ENCODE results near the gene XK. TPM values are rescaled to one million over a fixed set of nuclear protein-coding genes. Genes with fewer than 3 reads are reported as not detected.

The XK gene
- polyA plus RNA-seq, 3 donors, result 0.05 TPM; not detected in 2

DNA sequence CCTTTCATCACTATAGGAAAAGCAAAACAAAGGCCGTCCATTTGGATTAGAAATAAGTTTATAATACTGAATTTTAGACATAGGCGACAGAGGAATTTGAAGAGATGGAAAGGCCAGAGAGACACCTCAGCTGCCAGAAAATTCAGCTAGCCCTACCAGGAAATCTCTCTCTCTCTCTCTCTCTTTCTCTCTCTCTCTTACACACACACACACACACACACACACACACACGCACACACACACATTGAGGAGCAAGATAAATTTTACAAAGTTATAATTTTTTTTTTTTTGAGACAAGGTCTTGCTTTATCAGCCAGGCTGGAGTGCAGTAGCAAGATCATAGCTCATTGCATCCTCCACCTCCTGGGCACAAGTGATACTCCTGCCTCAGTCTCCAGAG is 1.4 kb downstream of the XK start:
- intact Hi-C loops (cut with micrococcal nuclease), result no loop called here
- DNase-seq, result no peak
- H3K4me1 Mint-ChIP-seq, result peaks cover 6% of the 10 kb centered on the region
- H3K79me2 ChIP-seq (ENCODE audit: insufficient read depth, low read length), result no peaks in the 10 kb centered on the region
- no peaks in the 10 kb centered on the region for H3K9me3 ChIP-seq (replicated peaks in 1 of 2; ENCODE audit: control insufficient read depth in 1 of 2, insufficient read depth in 1 of 2, low read length in 2 of 2)
- H3K27me3 ChIP-seq (ENCODE audit: control insufficient read depth in 2 of 2, insufficient read depth in 2 of 2, low read length in 2 of 2), result peaks cover 4 to 10% of the 10 kb centered on the region in 2 donors
- H3K4me3 Mint-ChIP-seq, result no peak overlapping the region
- no peaks in the 10 kb centered on the region for H3K36me3 ChIP-seq (replicated peaks in 1 of 2; ENCODE audit: control insufficient read depth in 1 of 2, insufficient read depth in 2 of 2, low read length in 2 of 2)
- WGBS (ENCODE audit: insufficient coverage), result no CpG with 5 or more reads among the region's 3 CpGs
- H3K4me2 ChIP-seq (replicated peaks; ENCODE audit: extremely low read depth, low read length, poor library complexity, severe bottlenecking), result no peak overlapping the region
- TF ChIP-seq, protein P1, sequence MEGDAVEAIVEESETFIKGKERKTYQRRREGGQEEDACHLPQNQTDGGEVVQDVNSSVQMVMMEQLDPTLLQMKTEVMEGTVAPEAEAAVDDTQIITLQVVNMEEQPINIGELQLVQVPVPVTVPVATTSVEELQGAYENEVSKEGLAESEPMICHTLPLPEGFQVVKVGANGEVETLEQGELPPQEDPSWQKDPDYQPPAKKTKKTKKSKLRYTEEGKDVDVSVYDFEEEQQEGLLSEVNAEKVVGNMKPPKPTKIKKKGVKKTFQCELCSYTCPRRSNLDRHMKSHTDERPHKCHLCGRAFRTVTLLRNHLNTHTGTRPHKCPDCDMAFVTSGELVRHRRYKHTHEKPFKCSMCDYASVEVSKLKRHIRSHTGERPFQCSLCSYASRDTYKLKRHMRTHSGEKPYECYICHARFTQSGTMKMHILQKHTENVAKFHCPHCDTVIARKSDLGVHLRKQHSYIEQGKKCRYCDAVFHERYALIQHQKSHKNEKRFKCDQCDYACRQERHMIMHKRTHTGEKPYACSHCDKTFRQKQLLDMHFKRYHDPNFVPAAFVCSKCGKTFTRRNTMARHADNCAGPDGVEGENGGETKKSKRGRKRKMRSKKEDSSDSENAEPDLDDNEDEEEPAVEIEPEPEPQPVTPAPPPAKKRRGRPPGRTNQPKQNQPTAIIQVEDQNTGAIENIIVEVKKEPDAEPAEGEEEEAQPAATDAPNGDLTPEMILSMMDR (IDR thresholded peaks at IDR 0.05), result no peak
- H3K9ac ChIP-seq (ENCODE audit: insufficient read depth, low read length, poor library complexity, severe bottlenecking), result no peak overlapping the region
- H3K27ac Mint-ChIP-seq, result no peak overlapping the region
- no peak overlapping the region for H2AFZ ChIP-seq (ENCODE audit: insufficient read depth, low read depth, low read length, poor library complexity, severe bottlenecking)
- H3K27ac ChIP-seq (ENCODE audit: low read depth in 1 of 2, low read length in 2 of 2), result no peak overlapping the region
- H3K9me3 Mint-ChIP-seq, result peaks cover 0 to 4% (median 0%) of the 10 kb centered on the region in 7 donors
- no peak overlapping the region for H3K4me3 ChIP-seq (replicated peaks in 1 of 3; ENCODE audit: low read depth in 2 of 3, low read length in 3 of 3)
- H3K27me3 Mint-ChIP-seq (ENCODE audit: low read depth in 3 of 3), result peaks cover 6 to 19% (median 18%) of the 10 kb centered on the region in 3 donors
- H4K20me1 ChIP-seq (ENCODE audit: insufficient read depth, low read length), result no peaks in the 10 kb centered on the region
- no peaks in the 10 kb centered on the region for H3K36me3 Mint-ChIP-seq
- H3K4me1 ChIP-seq (ENCODE audit: control insufficient read depth in 1 of 2, insufficient read depth in 2 of 2, low read length in 2 of 2), result peaks cover 6 to 8% of the 10 kb centered on the region in 2 donors

DNA sequence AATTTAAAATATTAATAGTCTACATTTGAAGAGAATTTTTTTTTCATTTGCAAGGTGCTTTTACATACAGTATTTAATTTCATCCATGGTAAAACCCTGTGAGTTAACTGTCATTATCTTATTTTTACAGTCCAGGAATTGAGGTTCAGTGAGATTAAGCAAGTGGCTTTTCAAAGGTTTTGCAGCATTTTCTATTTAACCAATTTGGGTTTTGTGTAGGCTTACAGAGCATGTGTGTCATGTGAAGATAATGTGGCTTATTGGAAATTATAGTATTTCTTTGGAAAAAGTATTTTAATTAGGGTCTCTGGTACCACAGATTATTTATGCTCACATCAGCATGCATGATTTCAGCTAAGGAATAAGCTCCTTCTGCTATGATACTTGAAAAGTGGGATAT is 4.5 kb downstream of the XK start:
- no peak overlapping the region for H3K27ac Mint-ChIP-seq
- H3K36me3 Mint-ChIP-seq, result no peaks in the 10 kb centered on the region
- peaks cover 5% of the 10 kb centered on the region for H3K4me1 Mint-ChIP-seq
- Histone ChIP-seq H3K27ac (ENCODE audit: low read depth in 1 of 2, low read length in 2 of 2) (no peak overlapping the region), H3K4me1 (ENCODE audit: control insufficient read depth in 1 of 2, insufficient read depth in 2 of 2, low read length in 2 of 2) (peaks cover 5 to 7% of the 10 kb centered on the region in 2 donors), H3K9me3 (replicated peaks in 1 of 2; ENCODE audit: control insufficient read depth in 1 of 2, insufficient read depth in 1 of 2, low read length in 2 of 2) (no peaks in the 10 kb centered on the region), H3K9ac (ENCODE audit: insufficient read depth, low read length, poor library complexity, severe bottlenecking) (no peak overlapping the region), H2AFZ (ENCODE audit: insufficient read depth, low read depth, low read length, poor library complexity, severe bottlenecking) (no peak overlapping the region), H3K79me2 (ENCODE audit: insufficient read depth, low read length) (no peaks in the 10 kb centered on the region), H3K36me3 (replicated peaks in 1 of 2; ENCODE audit: control insufficient read depth in 1 of 2, insufficient read depth in 2 of 2, low read length in 2 of 2) (no peaks in the 10 kb centered on the region), H4K20me1 (ENCODE audit: insufficient read depth, low read length) (no peaks in the 10 kb centered on the region), H3K27me3 (ENCODE audit: control insufficient read depth in 2 of 2, insufficient read depth in 2 of 2, low read length in 2 of 2) (peaks cover 4 to 9% of the 10 kb centered on the region in 2 donors), H3K4me3 (replicated peaks in 1 of 3; ENCODE audit: low read depth in 2 of 3, low read length in 3 of 3) (no peak overlapping the region), H3K4me2 (replicated peaks; ENCODE audit: extremely low read depth, low read length, poor library complexity, severe bottlenecking) (no peak overlapping the region)
- intact Hi-C loops (cut with micrococcal nuclease), result no loop called here
- H3K4me3 Mint-ChIP-seq, result no peak overlapping the region
- DNase-seq, result no peak
- peaks cover 0 to 4% (median 0%) of the 10 kb centered on the region in 7 donors for H3K9me3 Mint-ChIP-seq
- H3K27me3 Mint-ChIP-seq (ENCODE audit: low read depth in 3 of 3), result peaks cover 2 to 16% (median 16%) of the 10 kb centered on the region in 3 donors
- TF ChIP-seq, protein P1 (IDR thresholded peaks at IDR 0.05), result no peak
